Measurements from ENCODE around the gene STPG4. TPM values are rescaled to one million over a fixed set of nuclear protein-coding genes. Genes with fewer than 3 reads are reported as not detected.

STPG4 gene
- total and polyA plus RNA-seq, 8 donors: 0.17 to 1.0 (median 0.33) TPM

GRCh38 chr2:47167149-47167548 is 12.0 kb upstream of the STPG4 start:
- H3K27me3 ChIP-seq: no peaks in the 10 kb centered on the region
- peaks cover 14 to 67% of the 10 kb centered on the region in 2 donors for H3K4me1 ChIP-seq
- intact Hi-C loops (cut with DNase I): no loop called here
- H3K9me3 ChIP-seq: no peaks in the 10 kb centered on the region
- DNase-seq (no peak), ATAC-seq (no peak)
- H3K36me3 ChIP-seq: peaks cover 0 to 58% of the 10 kb centered on the region in 2 donors
- TF ChIP-seq, protein P1, sequence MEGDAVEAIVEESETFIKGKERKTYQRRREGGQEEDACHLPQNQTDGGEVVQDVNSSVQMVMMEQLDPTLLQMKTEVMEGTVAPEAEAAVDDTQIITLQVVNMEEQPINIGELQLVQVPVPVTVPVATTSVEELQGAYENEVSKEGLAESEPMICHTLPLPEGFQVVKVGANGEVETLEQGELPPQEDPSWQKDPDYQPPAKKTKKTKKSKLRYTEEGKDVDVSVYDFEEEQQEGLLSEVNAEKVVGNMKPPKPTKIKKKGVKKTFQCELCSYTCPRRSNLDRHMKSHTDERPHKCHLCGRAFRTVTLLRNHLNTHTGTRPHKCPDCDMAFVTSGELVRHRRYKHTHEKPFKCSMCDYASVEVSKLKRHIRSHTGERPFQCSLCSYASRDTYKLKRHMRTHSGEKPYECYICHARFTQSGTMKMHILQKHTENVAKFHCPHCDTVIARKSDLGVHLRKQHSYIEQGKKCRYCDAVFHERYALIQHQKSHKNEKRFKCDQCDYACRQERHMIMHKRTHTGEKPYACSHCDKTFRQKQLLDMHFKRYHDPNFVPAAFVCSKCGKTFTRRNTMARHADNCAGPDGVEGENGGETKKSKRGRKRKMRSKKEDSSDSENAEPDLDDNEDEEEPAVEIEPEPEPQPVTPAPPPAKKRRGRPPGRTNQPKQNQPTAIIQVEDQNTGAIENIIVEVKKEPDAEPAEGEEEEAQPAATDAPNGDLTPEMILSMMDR (IDR thresholded peaks at IDR 0.05): no peak
- no peak overlapping the region for H3K4me3 ChIP-seq
- no peak overlapping the region for H3K27ac ChIP-seq

- no peak overlapping the region for H3K27ac ChIP-seq
- no peak for DNase-seq
- intact Hi-C loops (cut with DNase I): no loop called here
- no peak for ATAC-seq
- H3K9me3 ChIP-seq: no peaks in the 10 kb centered on the region
- peaks cover 0 to 53% of the 10 kb centered on the region in 2 donors for H3K4me1 ChIP-seq
- TF ChIP-seq, protein P1 (IDR thresholded peaks at IDR 0.05): no peak
- H3K36me3 ChIP-seq: peaks cover 0 to 79% of the 10 kb centered on the region in 2 donors
- no peak overlapping the region for H3K4me3 ChIP-seq
- no peaks in the 10 kb centered on the region for H3K27me3 ChIP-seq
These were observed 10.0 kb upstream of the STPG4 start for GRCh38 chr2:47165001-47165555.

GRCh38 chr2:47162780-47163179 is 7.7 kb upstream of the STPG4 start:
- Histone ChIP-seq H3K36me3 (peaks cover 0 to 79% of the 10 kb centered on the region in 2 donors), H3K9me3 (no peaks in the 10 kb centered on the region), H3K27me3 (no peaks in the 10 kb centered on the region), H3K4me3 (no peak overlapping the region), H3K4me1 (peaks cover 0 to 30% of the 10 kb centered on the region in 2 donors), H3K27ac (no peak overlapping the region)
- TF ChIP-seq, protein P1 (IDR thresholded peaks at IDR 0.05): no peak
- DNase-seq (no peak), ATAC-seq (no peak)
- intact Hi-C loops (cut with DNase I): no loop called here

GRCh38 chr2:47161475-47161874 is 6.4 kb upstream of the STPG4 start:
- TF ChIP-seq, protein P1 (IDR thresholded peaks at IDR 0.05): no peak
- Histone ChIP-seq H3K4me1 (peaks cover 0 to 24% of the 10 kb centered on the region in 2 donors), H3K27me3 (no peaks in the 10 kb centered on the region), H3K36me3 (peaks cover 0 to 75% of the 10 kb centered on the region in 2 donors), H3K9me3 (no peaks in the 10 kb centered on the region), H3K27ac (no peak overlapping the region), H3K4me3 (no peak overlapping the region)
- intact Hi-C loops (cut with DNase I): no loop called here
- ATAC-seq (no peak), DNase-seq (no peak)

- H3K27ac ChIP-seq: no peak overlapping the region
- DNase-seq: no peak
- H3K4me3 ChIP-seq: no peak overlapping the region
- H3K9me3 ChIP-seq: no peaks in the 10 kb centered on the region
- H3K27me3 ChIP-seq: no peaks in the 10 kb centered on the region
- peaks cover 0 to 16% of the 10 kb centered on the region in 2 donors for H3K4me1 ChIP-seq
- peaks cover 0 to 79% of the 10 kb centered on the region in 2 donors for H3K36me3 ChIP-seq
- no peak for ATAC-seq
- intact Hi-C loops (cut with DNase I): no loop called here
- TF ChIP-seq, protein P1 (IDR thresholded peaks at IDR 0.05): no peak
These were observed 5.6 kb upstream of the STPG4 start for GRCh38 chr2:47160660-47161059.

Data from left lung (tissue), 10 donors.